Caki2 (cell line): Measurements from ENCODE around the gene CRAT. TPM values are rescaled to one million over a fixed set of nuclear protein-coding genes. Genes with fewer than 3 reads are reported as not detected.

Experiments used
- DNase-seq: peaks from one replicate; pipeline ENCODE4 v3.0.0-alpha.2; 2015; ENCODE audit warnings: low read depth
- in situ Hi-C: cut with HindIII; loops from 2 replicates; pipeline ENCODE4 v1.10.0; 2016; ENCODE audit warnings: low sequenced_read_pairs, low pct_unique_long_range_greater_than_20kb, mixed read lengths
- total RNA-seq: library from RNA; depleted of rRNA; stranded (reverse); fragments of >200 nt; shearing (Covaris generic); gene quantifications from 2 replicates; pipeline ENCODE4 v1.2.3, GENCODE V29; 2014; ENCODE audit warnings: low replicate concordance; rRNA removed

The CRAT gene
- total RNA-seq, 1 experiment from 2014 or later = 19.2 TPM

- no peak for DNase-seq
- in situ Hi-C loops = no loop called here
Observed at GRCh38 chr9:129053020-129053419, 57.6 kb downstream of the CRAT start.

- in situ Hi-C loops = no loop called here
Observed at GRCh38 chr9:129052592-129052991, 58.0 kb downstream of the CRAT start.

More at GRCh38 chr9:129052592-129052991, 58.0 kb downstream of the CRAT start:
- no peak for DNase-seq

Other genes with a start within 250 kb of the CRAT start
- gene KYAT1, start 228.8 kb downstream of the CRAT start, total RNA-seq = 11.2 and 24.2 TPM in 2 replicates
- gene LRRC8A, start 228.7 kb downstream of the CRAT start, total RNA-seq = 16.0 and 25.9 TPM in 2 replicates
- gene PHYHD1, start 189.8 kb downstream of the CRAT start, total RNA-seq = not detected in 2 replicates
- gene DOLK, start 163.2 kb downstream of the CRAT start, total RNA-seq = 25.6 and 28.3 TPM in 2 replicates
- gene NUP188, start 163.1 kb downstream of the CRAT start, total RNA-seq = 19.6 and 22.3 TPM in 2 replicates
- 60.5 and 64.1 TPM in 2 replicates for gene SH3GLB2, start 82.5 kb downstream of the CRAT start, total RNA-seq
- 3.5 and 10.1 TPM in 2 replicates for gene MIGA2, start 74.2 kb downstream of the CRAT start, total RNA-seq
- 10.7 and 12.2 TPM in 2 replicates for gene DOLPP1, start 29.7 kb downstream of the CRAT start, total RNA-seq
- gene PTPA, start 622 bp upstream of the CRAT start, total RNA-seq = 138 and 155 TPM in 2 replicates
- 73.3 and 76.4 TPM in 2 replicates for gene IER5L, start 67.5 kb upstream of the CRAT start, total RNA-seq